NT2/D1 (cell line): Measurements from ENCODE around the gene SNRPA1.

Source experiments
- DNase-seq: peaks from one replicate; pipeline ENCODE4 v3.0.0-alpha.2; 2011; ENCODE audit warnings: low read depth, low spot score
- H3K27me3 ChIP-seq: 2 replicates; pipeline ENCODE4 v1.6.0; 2011; ENCODE audit warnings: mild to moderate bottlenecking; ENCODE audit not compliant: insufficient read length, insufficient read depth
- H3K36me3 ChIP-seq: 2 replicates; pipeline ENCODE4 v1.6.1; 2011; ENCODE audit warnings: mild to moderate bottlenecking, low read length, mixed read lengths; ENCODE audit not compliant: insufficient read depth, insufficient read length
- H3K4me1 ChIP-seq: 2 replicates; pipeline ENCODE4 v1.5.1; 2011; ENCODE audit not compliant: insufficient read depth, insufficient read length
- H3K4me3 ChIP-seq: 2 replicates; pipeline ENCODE4 v1.5.1; 2011; ENCODE audit warnings: low read depth; ENCODE audit not compliant: insufficient read length
- H3K9ac ChIP-seq: 2 replicates; pipeline ENCODE4 v1.6.0; 2011; ENCODE audit warnings: low read depth; ENCODE audit not compliant: insufficient read length
- H3K9me3 ChIP-seq: 2 replicates; pipeline ENCODE4 v1.5.1; 2011; ENCODE audit warnings: mild to moderate bottlenecking, low read length; ENCODE audit not compliant: insufficient read depth
- SUZ12 ChIP-seq: IDR thresholded peaks from 2 replicates; pipeline ENCODE4 v1.6.1; 2011; ENCODE audit not compliant: insufficient read length, insufficient read depth; ENCODE audit errors: extremely low read depth
- YY1 ChIP-seq: IDR thresholded peaks from 2 replicates; pipeline ENCODE4 v1.6.1; 2011; ENCODE audit not compliant: insufficient read length, insufficient read depth
- ZNF274 ChIP-seq: IDR thresholded peaks from 2 replicates; pipeline ENCODE4 v1.6.1; 2011; ENCODE audit warnings: mild to moderate bottlenecking, low read depth, low read length

The SNRPA1 gene

DNA sequence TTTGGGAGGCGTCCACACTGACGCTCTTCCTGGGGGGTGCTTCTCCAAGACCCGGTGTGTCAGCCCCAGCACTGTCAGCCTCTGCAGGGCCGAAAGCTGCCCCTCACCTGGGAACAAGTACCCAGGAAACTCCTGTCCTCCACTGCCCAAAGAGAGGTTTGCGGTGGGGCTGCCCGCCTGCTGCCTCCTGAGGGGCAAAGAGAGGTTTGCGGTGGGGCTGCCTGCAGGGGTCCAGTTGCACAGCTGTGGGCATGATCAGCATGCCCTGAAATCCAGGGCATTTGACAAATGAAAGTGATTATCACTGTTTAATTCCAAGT, 15.1 kb upstream of the SNRPA1 start:
- no peaks in the 10 kb centered on the region for H3K9me3 ChIP-seq
- no peak for DNase-seq
- H3K27me3 ChIP-seq: no peaks in the 10 kb centered on the region
- H3K4me1 ChIP-seq: peaks cover 15% of the 10 kb centered on the region
- no peak for TF ChIP-seq ZNF274
- no peaks in the 10 kb centered on the region for H3K36me3 ChIP-seq
- H3K9ac ChIP-seq: no peak overlapping the region
- no peak overlapping the region for H3K4me3 ChIP-seq

DNA sequence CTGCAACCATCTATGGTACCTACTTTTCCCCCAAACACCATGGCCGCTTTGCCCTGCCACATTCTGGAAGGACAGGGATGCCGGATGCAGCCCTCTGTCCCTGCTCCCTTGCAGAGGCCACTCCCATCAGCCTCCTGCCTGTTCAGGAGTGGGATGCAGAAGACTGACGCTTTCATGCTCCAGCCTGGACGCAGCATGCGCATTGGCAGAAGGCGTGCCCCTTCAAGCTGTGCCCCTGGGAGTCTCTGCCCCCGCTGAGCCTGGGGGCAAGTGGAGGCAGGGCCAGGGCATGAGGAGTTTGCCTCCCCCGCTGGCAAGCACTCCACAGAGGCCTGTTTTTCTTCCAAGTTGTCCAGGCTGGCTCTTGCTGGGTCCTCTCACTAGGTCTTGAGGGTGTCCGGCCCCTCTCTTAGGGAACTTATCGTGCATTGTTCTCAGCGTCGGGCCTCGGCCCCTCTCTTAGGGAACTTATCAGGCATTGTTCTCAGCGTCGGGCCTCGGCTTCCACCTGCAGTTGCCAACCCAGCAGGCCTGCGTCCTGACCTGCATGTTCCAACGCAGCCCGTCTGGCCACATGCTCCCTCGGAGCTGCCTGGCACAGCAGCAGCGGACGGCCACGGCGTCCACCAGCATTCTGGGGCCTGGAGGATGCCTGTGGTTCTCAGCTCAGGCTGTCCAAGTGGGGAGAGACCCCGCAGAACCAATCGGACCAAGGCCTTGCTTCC, 14.6 kb upstream of the SNRPA1 start:
- Histone ChIP-seq H3K9me3 (no peaks in the 10 kb centered on the region), H3K9ac (no peak overlapping the region), H3K27me3 (no peaks in the 10 kb centered on the region), H3K36me3 (no peaks in the 10 kb centered on the region), H3K4me1 (peaks cover 15% of the 10 kb centered on the region), H3K4me3 (no peak overlapping the region)
- TF ChIP-seq SUZ12 (no peak), ZNF274 (no peak), YY1 (no peak)
- DNase-seq: no peak

DNA sequence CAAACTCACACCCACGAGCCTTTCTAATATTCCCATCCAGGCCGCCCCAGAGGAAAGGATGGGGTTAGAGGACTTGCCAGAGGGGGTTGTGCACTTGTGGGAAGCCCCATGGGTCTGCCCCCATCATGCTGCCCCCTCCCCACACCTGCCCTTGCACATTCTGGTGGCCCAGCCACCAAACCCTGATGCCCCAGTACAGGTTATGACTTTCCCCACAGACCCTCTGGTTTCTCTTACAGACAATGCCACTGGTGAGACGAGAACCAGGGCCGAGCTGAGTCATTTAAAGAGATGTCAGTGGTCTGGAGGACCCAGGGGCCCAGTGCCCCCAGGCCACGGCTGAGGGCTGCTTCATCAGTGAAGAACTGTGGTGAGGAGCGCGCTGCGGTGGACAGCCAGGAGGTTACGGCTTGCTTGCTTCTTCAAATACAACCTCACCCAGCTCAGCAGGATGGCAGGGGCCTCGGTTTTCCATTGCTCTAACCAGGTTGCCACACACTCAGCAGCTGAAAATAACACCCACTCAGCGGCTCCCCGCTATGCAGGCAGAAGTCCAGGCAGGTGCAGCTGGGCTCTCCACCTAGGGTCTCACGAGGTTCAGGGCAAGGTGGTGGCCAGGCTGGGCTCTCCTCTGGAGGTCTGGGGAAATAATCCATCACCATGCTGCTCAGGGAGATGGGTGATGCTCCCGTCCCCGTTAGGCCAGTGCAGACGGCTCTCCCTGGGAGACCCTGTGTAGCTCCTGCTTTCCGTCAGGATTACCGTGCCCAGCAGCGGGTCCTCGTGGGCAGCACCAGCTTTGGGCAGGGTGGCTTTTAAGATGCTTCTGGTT, 13.8 kb upstream of the SNRPA1 start:
- TF ChIP-seq ZNF274 (no peak), YY1 (no peak), SUZ12 (no peak)

DNA sequence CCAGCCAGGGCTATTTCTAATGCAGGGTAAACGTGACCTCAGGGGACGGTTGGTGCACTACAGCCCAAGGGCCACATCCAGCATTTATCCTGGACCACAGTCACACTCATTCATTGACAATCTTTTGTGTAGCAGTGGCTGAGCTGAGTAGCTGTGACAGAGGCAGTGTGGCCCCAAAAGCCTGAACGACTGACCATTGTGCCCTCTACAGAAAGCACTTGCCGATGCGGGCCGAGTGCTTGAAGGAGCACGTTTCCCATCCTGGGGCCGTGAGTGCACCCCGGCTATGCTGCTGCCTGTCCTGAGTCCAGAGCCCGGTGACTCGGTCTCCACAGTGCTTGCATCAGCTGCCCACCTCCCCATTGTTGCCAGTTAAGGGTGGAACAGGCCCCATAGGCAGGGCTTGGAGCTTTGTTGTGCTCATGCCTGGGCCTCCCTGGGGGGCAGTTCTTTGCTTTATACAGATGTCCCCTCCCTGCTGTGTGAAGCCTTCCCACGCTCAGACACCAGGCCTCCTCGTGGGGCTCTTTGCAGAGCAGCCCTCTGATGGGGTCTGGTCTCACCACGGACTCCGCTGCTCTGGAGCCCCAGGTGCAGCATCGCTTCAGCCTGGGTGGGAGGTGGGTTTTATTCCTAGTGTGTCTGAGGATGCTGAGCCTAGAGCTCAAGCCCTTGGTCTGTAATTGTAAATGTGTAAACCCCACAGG, 13.0 kb upstream of the SNRPA1 start:
- Histone ChIP-seq H3K9ac (no peak overlapping the region), H3K36me3 (no peaks in the 10 kb centered on the region), H3K27me3 (no peaks in the 10 kb centered on the region), H3K9me3 (no peaks in the 10 kb centered on the region), H3K4me1 (peaks cover 12% of the 10 kb centered on the region), H3K4me3 (no peak overlapping the region)
- no peak for DNase-seq
- TF ChIP-seq YY1 (no peak), SUZ12 (no peak), ZNF274 (no peak)

More for the DNA sequence above, 13.8 kb upstream of the SNRPA1 start:
- H3K4me3 ChIP-seq: no peak overlapping the region
- no peak for DNase-seq
- no peaks in the 10 kb centered on the region for H3K36me3 ChIP-seq
- H3K9ac ChIP-seq: no peak overlapping the region
- no peaks in the 10 kb centered on the region for H3K27me3 ChIP-seq
- peaks cover 15% of the 10 kb centered on the region for H3K4me1 ChIP-seq
- H3K9me3 ChIP-seq: no peaks in the 10 kb centered on the region

DNA sequence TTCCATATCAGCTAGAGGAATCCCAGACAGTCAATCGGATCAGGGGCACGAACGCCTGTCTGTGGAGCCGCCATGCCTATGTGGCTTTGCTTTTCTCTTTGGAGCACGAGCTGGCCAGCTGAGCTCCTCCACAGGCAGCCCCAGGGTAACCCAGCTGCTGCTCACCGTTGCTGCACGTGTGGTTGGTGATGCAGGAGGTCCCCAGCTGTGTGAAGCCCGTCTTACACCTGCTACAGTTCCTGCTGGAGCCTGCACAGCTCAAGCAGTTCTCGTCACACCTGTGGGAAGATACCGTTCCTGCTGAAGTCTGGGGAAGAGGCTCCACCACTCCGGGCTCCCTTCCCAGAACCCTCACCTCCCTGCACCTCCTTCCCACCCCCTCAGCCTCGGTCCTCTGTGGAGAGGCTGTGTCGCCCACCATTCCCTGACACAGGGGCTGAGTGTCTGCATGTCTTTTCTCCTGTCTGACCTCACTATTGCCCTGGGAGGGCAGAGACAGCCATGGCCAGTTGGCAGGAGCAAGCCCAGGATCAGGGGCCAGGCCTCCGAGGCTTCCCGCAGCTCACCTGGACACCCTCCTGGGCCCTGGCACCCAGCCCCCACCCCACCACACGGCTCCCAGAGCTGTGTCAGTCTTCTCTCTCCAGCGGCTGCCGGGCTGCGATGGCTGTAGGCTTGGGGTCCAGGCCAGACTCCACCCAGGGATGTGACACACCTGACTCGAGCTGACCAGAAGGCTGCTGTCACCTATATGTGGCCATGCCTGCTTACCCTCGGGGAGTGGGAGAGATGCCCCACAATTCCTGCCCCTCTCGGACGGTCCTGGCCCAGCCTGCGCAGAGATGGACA, 12.2 kb upstream of the SNRPA1 start:
- no peaks in the 10 kb centered on the region for H3K36me3 ChIP-seq
- no peaks in the 10 kb centered on the region for H3K9me3 ChIP-seq
- H3K4me3 ChIP-seq: no peak overlapping the region
- TF ChIP-seq SUZ12 (no peak), YY1 (no peak), ZNF274 (no peak)
- no peak overlapping the region for H3K9ac ChIP-seq
- DNase-seq: no peak
- peaks cover 11% of the 10 kb centered on the region for H3K4me1 ChIP-seq
- no peaks in the 10 kb centered on the region for H3K27me3 ChIP-seq

DNA sequence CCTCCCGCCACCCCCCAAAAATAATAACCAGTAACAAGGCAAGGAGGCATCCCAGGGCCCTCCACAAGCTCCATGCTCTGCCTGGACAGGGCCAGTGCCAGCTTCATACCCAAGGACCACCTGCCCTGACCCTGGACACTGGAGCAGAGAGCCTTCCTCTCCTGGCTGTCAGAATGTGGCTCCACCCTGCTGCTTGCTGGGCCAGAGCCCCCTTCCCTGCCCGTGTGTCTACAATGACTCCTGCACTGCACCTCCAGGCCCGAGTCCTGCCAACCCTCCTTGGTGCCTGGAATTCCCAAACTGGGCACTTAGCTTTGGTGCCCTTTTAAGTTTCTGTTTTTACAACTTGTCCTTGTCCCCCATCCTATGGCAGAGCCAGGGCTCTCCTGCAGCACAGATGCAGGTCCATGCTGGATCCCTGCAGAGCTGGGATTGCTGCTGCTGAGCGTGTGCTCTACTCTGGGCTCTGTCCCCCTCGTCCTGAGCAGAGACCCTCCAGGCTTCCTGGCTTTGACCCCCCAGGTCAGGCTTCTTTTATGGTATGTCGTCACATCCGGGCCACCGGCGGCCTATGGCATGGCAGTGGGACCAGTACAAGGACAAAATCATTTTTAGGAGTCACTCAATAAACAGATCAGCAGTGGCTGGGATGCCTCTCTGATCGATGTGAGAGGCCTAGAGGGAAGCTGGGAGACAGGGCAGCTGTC, 11.4 kb upstream of the SNRPA1 start:
- no peaks in the 10 kb centered on the region for H3K36me3 ChIP-seq
- no peaks in the 10 kb centered on the region for H3K27me3 ChIP-seq
- H3K4me3 ChIP-seq: no peak overlapping the region
- no peak overlapping the region for H3K9ac ChIP-seq
- H3K9me3 ChIP-seq: no peaks in the 10 kb centered on the region
- H3K4me1 ChIP-seq: peaks cover 11% of the 10 kb centered on the region
- TF ChIP-seq SUZ12: no peak
- no peak for TF ChIP-seq ZNF274
- TF ChIP-seq YY1: no peak
- no peak for DNase-seq
